Measurements from ENCODE around the gene RAB3D. TPM values are rescaled to one million over a fixed set of nuclear protein-coding genes. Genes with fewer than 3 reads are reported as not detected.
"Not testable (repeated sequence)": the region's sequence is repeated elsewhere in the genome, so short reads cannot be mapped to it uniquely, and the experiment has no call there.

RAB3D gene
- 1 to 10 TPM; 6.7 to 7.7 TPM for total RNA-seq
- total RNA-seq: 10.1 to 10.9 reads per million in 2 donors

GRCh38 chr19:11339254-11340098 is at the start of gene RAB3D:
RAB3D (minus strand) TSS chr19:11339657; CDS start chr19:11337399, 2,258 bp downstream.
- peak; percentile 89 for ATAC-seq
- peak within 1 kb of the TSS; percentile 87 for H3K4me3 Mint-ChIP-seq
- DNase-seq: peak; percentile 30 to 67 (median 64)
- H3K36me3 Mint-ChIP-seq (ENCODE audit: low read depth): peaks cover under 1% of the 10 kb centered on the region
- no peaks in the 10 kb centered on the region for H3K9me3 ChIP-seq (ENCODE audit: control insufficient read depth, low read length, poor library complexity, severe bottlenecking)
- H3K27me3 Mint-ChIP-seq: no peaks in the 10 kb centered on the region
- H3K4me1 Mint-ChIP-seq: peaks cover 15% of the 10 kb centered on the region
- peak within 1 kb of the TSS; percentile 29 for H3K27ac Mint-ChIP-seq

- Mint-ChIP-seq H3K27me3 (peaks cover 7% of the 10 kb centered on the region), H3K4me3 (no peak overlapping the region), H3K27ac (no peak overlapping the region), H3K4me1 (peaks cover 7% of the 10 kb centered on the region), H3K36me3 (ENCODE audit: low read depth) (no peaks in the 10 kb centered on the region)
- DNase-seq (no peak), ATAC-seq (peak; percentile 59)
- H3K9me3 ChIP-seq (ENCODE audit: control insufficient read depth, low read length, poor library complexity, severe bottlenecking): no peaks in the 10 kb centered on the region
Measured at GRCh38 chr19:11387162-11388034, 47.9 kb upstream of the RAB3D start.

GRCh38 chr19:11384778-11385129 is 45.3 kb upstream of the RAB3D start:
- ATAC-seq (no peak), DNase-seq (no peak)
- H3K4me3 Mint-ChIP-seq: peak overlapping the region; percentile 45
- no peak overlapping the region for H3K27ac Mint-ChIP-seq
- peaks cover 26% of the 10 kb centered on the region for H3K4me1 Mint-ChIP-seq
- H3K27me3 Mint-ChIP-seq: peaks cover 13% of the 10 kb centered on the region
- H3K9me3 ChIP-seq (ENCODE audit: control insufficient read depth, low read length, poor library complexity, severe bottlenecking): no peaks in the 10 kb centered on the region
- H3K36me3 Mint-ChIP-seq (ENCODE audit: low read depth): no peaks in the 10 kb centered on the region

- DNase-seq (no peak), ATAC-seq (no peak)
- H3K4me1 Mint-ChIP-seq: peaks cover 26% of the 10 kb centered on the region
- no peaks in the 10 kb centered on the region for H3K9me3 ChIP-seq (ENCODE audit: control insufficient read depth, low read length, poor library complexity, severe bottlenecking)
- H3K27me3 Mint-ChIP-seq: peaks cover 13% of the 10 kb centered on the region
- no peak overlapping the region for H3K27ac Mint-ChIP-seq
- no peak overlapping the region for H3K4me3 Mint-ChIP-seq
- H3K36me3 Mint-ChIP-seq (ENCODE audit: low read depth): no peaks in the 10 kb centered on the region
Measured at GRCh38 chr19:11383706-11384048, 44.2 kb upstream of the RAB3D start.

GRCh38 chr19:11382898-11383705 is 43.6 kb upstream of the RAB3D start:
- DNase-seq (peak in 2 of 3 donors; percentile 27 to 31), ATAC-seq (no peak)
- H3K4me1 Mint-ChIP-seq: peaks cover 26% of the 10 kb centered on the region
- H3K36me3 Mint-ChIP-seq (ENCODE audit: low read depth): no peaks in the 10 kb centered on the region
- no peak overlapping the region for H3K27ac Mint-ChIP-seq
- H3K27me3 Mint-ChIP-seq: peaks cover 13% of the 10 kb centered on the region
- no peaks in the 10 kb centered on the region for H3K9me3 ChIP-seq (ENCODE audit: control insufficient read depth, low read length, poor library complexity, severe bottlenecking)
- H3K4me3 Mint-ChIP-seq: peak overlapping the region; percentile 74

GRCh38 chr19:11380653-11381537 is 41.4 kb upstream of the RAB3D start:
- peaks cover 33% of the 10 kb centered on the region for H3K4me1 Mint-ChIP-seq
- DNase-seq (peak; percentile 92 to 96 (median 94)), ATAC-seq (peak; percentile 90)
- peak overlapping the region; percentile 97 for H3K4me3 Mint-ChIP-seq
- peak overlapping the region; percentile 96 for H3K27ac Mint-ChIP-seq
- H3K27me3 Mint-ChIP-seq: peaks cover 13% of the 10 kb centered on the region
- H3K36me3 Mint-ChIP-seq (ENCODE audit: low read depth): peaks cover 2% of the 10 kb centered on the region
- no peaks in the 10 kb centered on the region for H3K9me3 ChIP-seq (ENCODE audit: control insufficient read depth, low read length, poor library complexity, severe bottlenecking)

GRCh38 chr19:11379857-11380350 is 40.4 kb upstream of the RAB3D start:
- no peaks in the 10 kb centered on the region for H3K9me3 ChIP-seq (ENCODE audit: control insufficient read depth, low read length, poor library complexity, severe bottlenecking)
- Mint-ChIP-seq H3K27ac (peak overlapping the region; percentile 96), H3K36me3 (ENCODE audit: low read depth) (peaks cover 2% of the 10 kb centered on the region), H3K4me1 (peaks cover 37% of the 10 kb centered on the region), H3K27me3 (peaks cover 13% of the 10 kb centered on the region), H3K4me3 (peak overlapping the region; percentile 97)
- DNase-seq (no peak), ATAC-seq (no peak)

- not testable (repeated sequence) for ATAC-seq; H3K9me3 ChIP-seq (ENCODE audit: control insufficient read depth, low read length, poor library complexity, severe bottlenecking); H3K4me3 Mint-ChIP-seq; DNase-seq; H3K36me3 Mint-ChIP-seq (ENCODE audit: low read depth)
- Mint-ChIP-seq H3K27ac (peak overlapping the region; percentile 96), H3K4me1 (peaks cover 34% of the 10 kb centered on the region), H3K27me3 (peaks cover 13% of the 10 kb centered on the region)
Measured at GRCh38 chr19:11379269-11379845, 39.9 kb upstream of the RAB3D start.

GRCh38 chr19:11378319-11379189 is 39.1 kb upstream of the RAB3D start:
- no peaks in the 10 kb centered on the region for H3K9me3 ChIP-seq (ENCODE audit: control insufficient read depth, low read length, poor library complexity, severe bottlenecking)
- no peak for ATAC-seq
- peak overlapping the region; percentile 57 for H3K27ac Mint-ChIP-seq
- DNase-seq: no peak
- H3K4me1 Mint-ChIP-seq: peaks cover 34% of the 10 kb centered on the region
- peaks cover 2% of the 10 kb centered on the region for H3K36me3 Mint-ChIP-seq (ENCODE audit: low read depth)
- no peak overlapping the region for H3K4me3 Mint-ChIP-seq
- peaks cover 13% of the 10 kb centered on the region for H3K27me3 Mint-ChIP-seq

- ATAC-seq (no peak), DNase-seq (no peak)
- H3K9me3 ChIP-seq (ENCODE audit: control insufficient read depth, low read length, poor library complexity, severe bottlenecking): no peaks in the 10 kb centered on the region
- Mint-ChIP-seq H3K27me3 (peaks cover 9% of the 10 kb centered on the region), H3K4me3 (no peak overlapping the region), H3K4me1 (peaks cover 38% of the 10 kb centered on the region), H3K27ac (no peak overlapping the region), H3K36me3 (ENCODE audit: low read depth) (peaks cover 2% of the 10 kb centered on the region)
Measured at GRCh38 chr19:11377756-11378155, 38.3 kb upstream of the RAB3D start.

- Mint-ChIP-seq H3K36me3 (ENCODE audit: low read depth) (peaks cover 2% of the 10 kb centered on the region), H3K4me1 (peaks cover 38% of the 10 kb centered on the region), H3K4me3 (no peak overlapping the region), H3K27ac (peak overlapping the region; percentile 2), H3K27me3 (peaks cover 6% of the 10 kb centered on the region)
- ATAC-seq (no peak), DNase-seq (no peak)
- no peaks in the 10 kb centered on the region for H3K9me3 ChIP-seq (ENCODE audit: control insufficient read depth, low read length, poor library complexity, severe bottlenecking)
Measured at GRCh38 chr19:11377237-11377636, 37.8 kb upstream of the RAB3D start.
